Heart right ventricle (tissue), 16 donors: ENCODE measurements around the gene TRAP1. TPM values are rescaled to one million over a fixed set of nuclear protein-coding genes. Genes with fewer than 3 reads are reported as not detected.

Source experiments
- ATAC-seq, 8 donors: fragments of 200-7000 bp; cut with Tn5 transposase; one replicate each; pipeline ENCODE4 v1.9.1; 2020; ENCODE audit warnings: mild to moderate bottlenecking in 8 of 8, moderate library complexity in 8 of 8, moderate number of reproducible peaks in 1 of 8
- DNase-seq, 2 donors: peaks; one replicate each; pipeline ENCODE4 v3.0.0-alpha.2; 2020
- H3K27ac ChIP-seq, 10 donors: fragments of 200-600 bp; sonication (generic) in 2 of 10; one replicate each; pipeline versions ENCODE4 v1.5.0 to v1.8.0; 2020 to 2022; ENCODE audit warnings: mild to moderate bottlenecking in 3 of 10
- H3K27me3 ChIP-seq, 7 donors: fragments of 200-600 bp; one replicate each; pipeline ENCODE4 v1.8.0; 2021 to 2022; ENCODE audit warnings: mild to moderate bottlenecking in 2 of 7
- H3K36me3 ChIP-seq, 9 donors: fragments of 200-600 bp; sonication (generic) in 1 of 9; one replicate each; pipeline versions ENCODE4 v1.5.0 to v1.8.0; 2020 to 2022; ENCODE audit warnings: mild to moderate bottlenecking in 2 of 9
- H3K4me1 ChIP-seq, 9 donors: fragments of 200-600 bp; sonication (generic) in 1 of 9; one replicate each; pipeline versions ENCODE4 v1.5.0 to v1.8.0; 2020 to 2022; ENCODE audit warnings: mild to moderate bottlenecking in 4 of 9
- H3K4me3 ChIP-seq, 10 donors: fragments of 200-600 bp; sonication (generic) in 2 of 10; one replicate each; pipeline versions ENCODE4 v1.5.0 to v1.8.0; 2020 to 2022; ENCODE audit warnings: mild to moderate bottlenecking in 7 of 10, moderate library complexity in 2 of 10
- H3K9me3 ChIP-seq, 11 donors: fragments of 200-600 bp in 10 of 11; sonication (generic) in 2 of 11; one replicate each; pipeline versions ENCODE4 v1.5.0 to v1.8.0; 2013 to 2022; ENCODE audit warnings: mild to moderate bottlenecking in 2 of 11, control low read depth in 1 of 11, moderate library complexity in 1 of 11
- WGBS, 2 donors: extraction: QIAGEN DNeasy Blood & Tissue Kit; methylation state at CpG; one replicate each; pipeline ENCODE4 v1.1.7; 2013; ENCODE audit warnings: inconsistent platforms in 1 of 2; 5-methylcytosine and 5-hydroxymethylcytosine counted together
- intact Hi-C, 10 donors: fragments of 100-400 bp; cut with DNase I; formaldehyde crosslinking; loops; one replicate each; pipeline versions ENCODE4 v1.11.1 to v1.14.2; 2022
- polyA plus RNA-seq, 2 donors: library from polyadenylated mRNA; stranded (reverse); fragments of 200-250 nt; gene quantifications; one replicate each; pipeline ENCODE4 v1.2.3, GENCODE V29; 2013
- total RNA-seq, 10 donors: library from RNA; stranded (reverse); fragmentation: NEBNext Ultra II Directional in 3 of 10; extraction: Animal tissue kit (Norgen Biotek cat#: 25700) in 3 of 10; gene quantifications; one replicate each; pipeline versions ENCODE4 v1.2.1 to v1.2.4, GENCODE V29; 2021 to 2023
- TF ChIP-seq, protein P1 (sequence below), 9 donors: fragments of 200-600 bp; sonication (generic) in 2 of 9; IDR thresholded peaks; one replicate each; pipeline versions ENCODE4 v1.5.0 to v1.8.0; 2021 to 2022; ENCODE audit warnings: antibody characterized with exemption in 9 of 9, mild to moderate bottlenecking in 5 of 9, moderate library complexity in 1 of 9
- donor health status: Arrhythmogenic right ventricular cardiomyopathy.
- donor health status: ischemic (EF 13 %, LVEDD 7.1; RV severe dilation, severe dysfunction).
- donor health status: healthy with polysubstance abuse.
- donor health status: DM: no; HTN: yes; CAD: no.
- donor health status: DM: no; HTN: no; CAD: no.
- donor health status: ischemic (EF 25% LVEDD 6.9; RV normal size, moderate dysfunction).
- donor health status: ischemic (EF 25% LVEDD 5.7; RV mildly dilated, moderate dysfunction).
- donor health status: healthy.
- donor health status: DM: yes; HTN: yes; CAD: no.
- donor health status: Ischemic cardiomyopathy.
- donor health status: ischemic (EF 35%, LVEDD 5.7; RV mildly dilated, moderate dysfunction).
- donor health status: nonischemic (EF 11% LVEDD 7.7; RV severe dilation, severe dysfunction).
- donor health status: DM: yes; HTN: yes; CAD: no.
- donor health status: PGD.
- donor health status: ischemic (EF 29% LVEDD 5.4; RV normal size, mild dysfunction).
- donor health status: nonischemic (EF 23%, LVEDD 6.1; RV moderate dilation, normal function).

The TRAP1 gene
- total and polyA plus RNA-seq, 12 donors, result 57.3 to 148 (median 120) TPM

DNA sequence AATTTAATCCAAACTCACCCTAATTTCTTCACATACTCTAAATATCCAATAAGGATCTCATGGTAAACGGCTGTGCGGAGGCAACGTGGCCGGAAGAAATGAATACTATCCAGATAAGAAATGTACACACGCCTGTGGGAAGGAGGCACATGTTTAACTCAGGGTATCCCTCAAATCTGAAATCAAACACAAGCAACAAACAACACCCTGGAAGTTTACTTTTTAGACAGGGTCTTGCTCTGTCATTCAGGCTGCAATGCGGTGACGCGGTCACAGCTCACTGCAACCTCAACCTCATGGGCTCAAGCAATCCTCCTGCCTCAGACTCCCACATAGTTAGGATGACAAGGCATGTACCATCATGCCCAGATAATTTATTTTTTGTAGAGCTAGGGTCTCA, 21.2 kb upstream of the TRAP1 start:
- ATAC-seq, result no peak
- Histone ChIP-seq H3K27ac (no peak overlapping the region), H3K27me3 (no peaks in the 10 kb centered on the region), H3K4me1 (no peaks in the 10 kb centered on the region), H3K4me3 (no peak overlapping the region), H3K36me3 (peaks cover 11 to 100% (median 87%) of the 10 kb centered on the region in 9 donors), H3K9me3 (no peaks in the 10 kb centered on the region)
- TF ChIP-seq, protein P1, sequence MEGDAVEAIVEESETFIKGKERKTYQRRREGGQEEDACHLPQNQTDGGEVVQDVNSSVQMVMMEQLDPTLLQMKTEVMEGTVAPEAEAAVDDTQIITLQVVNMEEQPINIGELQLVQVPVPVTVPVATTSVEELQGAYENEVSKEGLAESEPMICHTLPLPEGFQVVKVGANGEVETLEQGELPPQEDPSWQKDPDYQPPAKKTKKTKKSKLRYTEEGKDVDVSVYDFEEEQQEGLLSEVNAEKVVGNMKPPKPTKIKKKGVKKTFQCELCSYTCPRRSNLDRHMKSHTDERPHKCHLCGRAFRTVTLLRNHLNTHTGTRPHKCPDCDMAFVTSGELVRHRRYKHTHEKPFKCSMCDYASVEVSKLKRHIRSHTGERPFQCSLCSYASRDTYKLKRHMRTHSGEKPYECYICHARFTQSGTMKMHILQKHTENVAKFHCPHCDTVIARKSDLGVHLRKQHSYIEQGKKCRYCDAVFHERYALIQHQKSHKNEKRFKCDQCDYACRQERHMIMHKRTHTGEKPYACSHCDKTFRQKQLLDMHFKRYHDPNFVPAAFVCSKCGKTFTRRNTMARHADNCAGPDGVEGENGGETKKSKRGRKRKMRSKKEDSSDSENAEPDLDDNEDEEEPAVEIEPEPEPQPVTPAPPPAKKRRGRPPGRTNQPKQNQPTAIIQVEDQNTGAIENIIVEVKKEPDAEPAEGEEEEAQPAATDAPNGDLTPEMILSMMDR (IDR thresholded peaks at IDR 0.05), result no peak
- no peak for DNase-seq
- WGBS, 2 donors, result 91 to 94% methylated on average over 8 of the region's 8 CpGs
- intact Hi-C loops, result no loop called here

DNA sequence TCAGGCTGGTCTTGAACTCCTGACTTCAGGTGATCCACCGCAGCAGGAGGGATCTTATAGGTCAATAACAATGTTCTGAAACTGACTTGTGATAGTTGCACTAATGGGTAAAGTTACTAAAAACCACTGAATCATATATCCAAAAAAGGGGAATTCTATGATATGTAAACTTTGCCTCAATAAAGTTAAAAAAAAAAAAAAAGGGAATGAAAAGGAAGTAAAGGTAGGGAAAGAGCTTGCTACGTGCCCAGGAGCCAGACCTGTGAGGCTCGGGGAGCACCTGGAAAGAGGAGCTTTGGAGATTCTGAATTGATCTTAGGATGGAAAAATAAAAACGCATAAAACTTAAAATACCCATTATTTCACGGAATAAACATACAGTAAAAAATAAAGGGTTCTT, 20.8 kb upstream of the TRAP1 start:
- Histone ChIP-seq H3K36me3 (peaks cover 11 to 100% (median 84%) of the 10 kb centered on the region in 9 donors), H3K27me3 (no peaks in the 10 kb centered on the region), H3K9me3 (no peaks in the 10 kb centered on the region), H3K4me3 (no peak overlapping the region), H3K4me1 (no peaks in the 10 kb centered on the region), H3K27ac (no peak overlapping the region)
- TF ChIP-seq, protein P1 (IDR thresholded peaks at IDR 0.05), result no peak
- DNase-seq (no peak), ATAC-seq (no peak)
- intact Hi-C loops, result no loop called here
- WGBS, 2 donors, result 95 to 97% methylated on average over 5 of the region's 5 CpGs

DNA sequence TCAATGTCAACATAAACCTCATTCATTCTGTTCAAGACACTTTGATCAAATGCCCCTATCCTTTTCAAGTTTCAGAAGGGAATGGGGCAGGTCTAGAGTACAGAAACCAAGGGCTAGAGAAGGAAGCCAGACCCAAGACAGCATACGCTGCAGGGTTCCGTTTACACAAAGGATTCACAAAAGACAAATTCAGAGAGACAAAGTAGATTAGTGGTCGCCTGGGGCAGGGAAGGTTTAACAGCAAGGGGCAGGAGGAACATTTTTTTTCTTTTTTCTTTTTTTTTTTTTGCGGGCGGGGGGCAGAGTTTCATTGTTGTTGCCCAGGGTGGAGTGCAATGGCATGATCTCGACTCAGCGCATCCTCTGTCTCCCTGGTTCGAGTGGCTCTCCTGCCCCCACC, 19.9 kb upstream of the TRAP1 start:
- ATAC-seq (no peak), DNase-seq (no peak)
- Histone ChIP-seq H3K27me3 (no peaks in the 10 kb centered on the region), H3K27ac (no peak overlapping the region), H3K36me3 (peaks cover 7 to 100% (median 75%) of the 10 kb centered on the region in 9 donors), H3K9me3 (no peaks in the 10 kb centered on the region), H3K4me3 (no peak overlapping the region), H3K4me1 (no peaks in the 10 kb centered on the region)
- TF ChIP-seq, protein P1 (IDR thresholded peaks at IDR 0.05), result no peak
- WGBS, 2 donors, result 87 to 92% methylated on average over 8 of the region's 8 CpGs
- intact Hi-C loops, result no loop called here

DNA sequence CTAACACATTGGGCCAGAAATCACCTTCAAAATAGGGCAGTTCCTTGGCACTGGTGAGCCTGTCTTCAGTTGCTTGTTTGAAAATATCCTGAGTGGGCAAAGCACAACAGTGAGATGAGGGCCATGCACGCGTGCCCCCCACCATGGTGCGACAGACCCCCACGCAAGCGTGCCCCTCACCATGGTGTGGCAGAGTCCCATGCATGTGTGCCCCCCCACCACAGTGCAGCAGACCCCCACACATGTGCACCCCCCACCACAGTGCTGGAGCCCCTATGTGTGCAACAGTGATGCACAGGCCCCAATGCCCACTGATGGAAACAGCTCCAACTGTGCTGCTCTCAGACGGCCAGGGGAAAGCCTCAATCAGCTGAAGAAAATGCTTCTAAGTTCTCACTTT, 18.8 kb upstream of the TRAP1 start:
- no peak overlapping the region for H3K27ac ChIP-seq
- no peak for ATAC-seq
- no peak overlapping the region for H3K4me3 ChIP-seq
- no peak for DNase-seq
- TF ChIP-seq, protein P1 (IDR thresholded peaks at IDR 0.05), result no peak
- WGBS, 2 donors, result 94% methylated on average over 6 of the region's 6 CpGs
- intact Hi-C loops, result no loop called here
- no peaks in the 10 kb centered on the region for H3K4me1 ChIP-seq
- H3K36me3 ChIP-seq, result peaks cover 7 to 100% (median 76%) of the 10 kb centered on the region in 9 donors
- H3K27me3 ChIP-seq, result no peaks in the 10 kb centered on the region
- H3K9me3 ChIP-seq, result no peaks in the 10 kb centered on the region
